ENCODE data around the gene AQP2.

DNA sequence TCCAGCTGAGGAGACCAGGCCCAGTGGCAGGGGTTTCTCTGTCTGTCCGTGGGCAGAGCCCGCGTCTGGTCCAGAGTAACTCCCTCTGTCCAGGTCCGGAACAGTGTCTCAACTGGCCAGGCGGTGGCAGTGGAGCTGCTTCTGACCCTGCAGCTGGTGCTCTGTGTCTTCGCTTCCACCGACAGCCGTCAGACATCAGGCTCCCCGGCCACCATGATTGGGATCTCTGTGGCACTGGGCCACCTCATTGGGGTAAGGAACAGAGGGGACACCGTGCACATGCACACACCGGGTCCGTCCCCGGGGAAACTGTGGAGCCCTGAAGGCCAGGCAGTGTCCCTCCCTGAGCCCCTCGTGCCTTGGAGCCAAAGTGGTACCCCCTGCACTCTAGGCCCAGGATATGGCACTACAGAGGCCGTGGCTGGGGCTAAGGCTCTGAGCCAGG is 23.7 kb downstream of the AQP2 start:
- TF ChIP-seq, protein P1, sequence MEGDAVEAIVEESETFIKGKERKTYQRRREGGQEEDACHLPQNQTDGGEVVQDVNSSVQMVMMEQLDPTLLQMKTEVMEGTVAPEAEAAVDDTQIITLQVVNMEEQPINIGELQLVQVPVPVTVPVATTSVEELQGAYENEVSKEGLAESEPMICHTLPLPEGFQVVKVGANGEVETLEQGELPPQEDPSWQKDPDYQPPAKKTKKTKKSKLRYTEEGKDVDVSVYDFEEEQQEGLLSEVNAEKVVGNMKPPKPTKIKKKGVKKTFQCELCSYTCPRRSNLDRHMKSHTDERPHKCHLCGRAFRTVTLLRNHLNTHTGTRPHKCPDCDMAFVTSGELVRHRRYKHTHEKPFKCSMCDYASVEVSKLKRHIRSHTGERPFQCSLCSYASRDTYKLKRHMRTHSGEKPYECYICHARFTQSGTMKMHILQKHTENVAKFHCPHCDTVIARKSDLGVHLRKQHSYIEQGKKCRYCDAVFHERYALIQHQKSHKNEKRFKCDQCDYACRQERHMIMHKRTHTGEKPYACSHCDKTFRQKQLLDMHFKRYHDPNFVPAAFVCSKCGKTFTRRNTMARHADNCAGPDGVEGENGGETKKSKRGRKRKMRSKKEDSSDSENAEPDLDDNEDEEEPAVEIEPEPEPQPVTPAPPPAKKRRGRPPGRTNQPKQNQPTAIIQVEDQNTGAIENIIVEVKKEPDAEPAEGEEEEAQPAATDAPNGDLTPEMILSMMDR (conservative IDR thresholded peaks at IDR 0.05; ENCODE audit: low read length) = peak; percentile 20; the same call in 1 of the 2 replicates
- no peak for TF ChIP-seq EZH2phosphoT487 (IDR thresholded peaks at IDR 0.05; ENCODE audit: borderline replicate concordance)
